ENCODE data around the gene PPP2R3B.

The PPP2R3B gene

GRCh38 chrX:337331-337831, 49.3 kb downstream of the PPP2R3B start:
- Histone ChIP-seq H3K27me3 (ENCODE audit: insufficient read depth, poor library complexity, severe bottlenecking) (no peaks in the 10 kb centered on the region), H3K4me3 (replicated peaks; ENCODE audit: insufficient read depth, low read length) (no peak overlapping the region), H3K27ac (replicated peaks) (no peak overlapping the region)
- no peak for DNase-seq (ENCODE audit: low read depth in 1 of 2, low spot score in 1 of 2)
- TF ChIP-seq GABPA (IDR thresholded peaks at IDR 0.05; ENCODE audit: low read depth) = no peak
- TF ChIP-seq, protein P1, sequence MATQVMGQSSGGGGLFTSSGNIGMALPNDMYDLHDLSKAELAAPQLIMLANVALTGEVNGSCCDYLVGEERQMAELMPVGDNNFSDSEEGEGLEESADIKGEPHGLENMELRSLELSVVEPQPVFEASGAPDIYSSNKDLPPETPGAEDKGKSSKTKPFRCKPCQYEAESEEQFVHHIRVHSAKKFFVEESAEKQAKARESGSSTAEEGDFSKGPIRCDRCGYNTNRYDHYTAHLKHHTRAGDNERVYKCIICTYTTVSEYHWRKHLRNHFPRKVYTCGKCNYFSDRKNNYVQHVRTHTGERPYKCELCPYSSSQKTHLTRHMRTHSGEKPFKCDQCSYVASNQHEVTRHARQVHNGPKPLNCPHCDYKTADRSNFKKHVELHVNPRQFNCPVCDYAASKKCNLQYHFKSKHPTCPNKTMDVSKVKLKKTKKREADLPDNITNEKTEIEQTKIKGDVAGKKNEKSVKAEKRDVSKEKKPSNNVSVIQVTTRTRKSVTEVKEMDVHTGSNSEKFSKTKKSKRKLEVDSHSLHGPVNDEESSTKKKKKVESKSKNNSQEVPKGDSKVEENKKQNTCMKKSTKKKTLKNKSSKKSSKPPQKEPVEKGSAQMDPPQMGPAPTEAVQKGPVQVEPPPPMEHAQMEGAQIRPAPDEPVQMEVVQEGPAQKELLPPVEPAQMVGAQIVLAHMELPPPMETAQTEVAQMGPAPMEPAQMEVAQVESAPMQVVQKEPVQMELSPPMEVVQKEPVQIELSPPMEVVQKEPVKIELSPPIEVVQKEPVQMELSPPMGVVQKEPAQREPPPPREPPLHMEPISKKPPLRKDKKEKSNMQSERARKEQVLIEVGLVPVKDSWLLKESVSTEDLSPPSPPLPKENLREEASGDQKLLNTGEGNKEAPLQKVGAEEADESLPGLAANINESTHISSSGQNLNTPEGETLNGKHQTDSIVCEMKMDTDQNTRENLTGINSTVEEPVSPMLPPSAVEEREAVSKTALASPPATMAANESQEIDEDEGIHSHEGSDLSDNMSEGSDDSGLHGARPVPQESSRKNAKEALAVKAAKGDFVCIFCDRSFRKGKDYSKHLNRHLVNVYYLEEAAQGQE (IDR thresholded peaks at IDR 0.05; ENCODE audit: insufficient replicate concordance, low read depth) = no peak
- TF ChIP-seq, protein P2, sequence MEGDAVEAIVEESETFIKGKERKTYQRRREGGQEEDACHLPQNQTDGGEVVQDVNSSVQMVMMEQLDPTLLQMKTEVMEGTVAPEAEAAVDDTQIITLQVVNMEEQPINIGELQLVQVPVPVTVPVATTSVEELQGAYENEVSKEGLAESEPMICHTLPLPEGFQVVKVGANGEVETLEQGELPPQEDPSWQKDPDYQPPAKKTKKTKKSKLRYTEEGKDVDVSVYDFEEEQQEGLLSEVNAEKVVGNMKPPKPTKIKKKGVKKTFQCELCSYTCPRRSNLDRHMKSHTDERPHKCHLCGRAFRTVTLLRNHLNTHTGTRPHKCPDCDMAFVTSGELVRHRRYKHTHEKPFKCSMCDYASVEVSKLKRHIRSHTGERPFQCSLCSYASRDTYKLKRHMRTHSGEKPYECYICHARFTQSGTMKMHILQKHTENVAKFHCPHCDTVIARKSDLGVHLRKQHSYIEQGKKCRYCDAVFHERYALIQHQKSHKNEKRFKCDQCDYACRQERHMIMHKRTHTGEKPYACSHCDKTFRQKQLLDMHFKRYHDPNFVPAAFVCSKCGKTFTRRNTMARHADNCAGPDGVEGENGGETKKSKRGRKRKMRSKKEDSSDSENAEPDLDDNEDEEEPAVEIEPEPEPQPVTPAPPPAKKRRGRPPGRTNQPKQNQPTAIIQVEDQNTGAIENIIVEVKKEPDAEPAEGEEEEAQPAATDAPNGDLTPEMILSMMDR (IDR thresholded peaks at IDR 0.05; ENCODE audit: insufficient read depth, low read length) = no peak
- no peak for TF ChIP-seq SPI1 (IDR thresholded peaks at IDR 0.05; ENCODE audit: borderline replicate concordance, low read depth)
- TF ChIP-seq POLR2AphosphoS5 (IDR thresholded peaks at IDR 0.05; ENCODE audit: low read depth) = no peak

DNA sequence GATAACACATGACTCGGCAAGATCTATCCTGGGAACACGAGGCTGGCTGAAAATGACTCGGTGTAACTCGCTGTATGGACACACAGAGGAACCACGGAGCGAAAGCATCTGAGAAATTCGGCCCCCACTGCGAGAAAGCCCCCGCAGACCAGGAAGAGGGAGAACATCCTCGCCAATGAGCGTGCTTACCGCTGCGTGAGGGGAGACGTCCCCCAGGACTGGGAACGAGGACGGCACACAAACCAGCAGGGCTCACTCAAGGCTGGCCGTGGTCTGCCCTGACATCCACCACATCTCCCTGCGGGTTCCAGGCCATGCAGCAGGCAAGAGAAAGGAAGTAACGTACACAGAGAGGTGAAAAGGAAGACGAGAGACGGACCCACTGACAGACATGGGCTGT, 50.5 kb downstream of the PPP2R3B start:
- TF ChIP-seq, protein P2 (IDR thresholded peaks at IDR 0.05; ENCODE audit: insufficient read depth, low read length) = no peak
- TF ChIP-seq SPI1 (IDR thresholded peaks at IDR 0.05; ENCODE audit: borderline replicate concordance, low read depth) = no peak
- TF ChIP-seq GABPA (IDR thresholded peaks at IDR 0.05; ENCODE audit: low read depth) = no peak
- no peak for TF ChIP-seq POLR2AphosphoS5 (IDR thresholded peaks at IDR 0.05; ENCODE audit: low read depth)
- TF ChIP-seq, protein P1 (IDR thresholded peaks at IDR 0.05; ENCODE audit: insufficient replicate concordance, low read depth) = no peak
- H3K27me3 ChIP-seq (ENCODE audit: insufficient read depth, poor library complexity, severe bottlenecking) = peaks cover 3% of the 10 kb centered on the region
- no peak overlapping the region for H3K4me3 ChIP-seq (replicated peaks; ENCODE audit: insufficient read depth, low read length)
- no peak for DNase-seq (ENCODE audit: low read depth in 1 of 2, low spot score in 1 of 2)
- no peak overlapping the region for H3K27ac ChIP-seq (replicated peaks)

DNA sequence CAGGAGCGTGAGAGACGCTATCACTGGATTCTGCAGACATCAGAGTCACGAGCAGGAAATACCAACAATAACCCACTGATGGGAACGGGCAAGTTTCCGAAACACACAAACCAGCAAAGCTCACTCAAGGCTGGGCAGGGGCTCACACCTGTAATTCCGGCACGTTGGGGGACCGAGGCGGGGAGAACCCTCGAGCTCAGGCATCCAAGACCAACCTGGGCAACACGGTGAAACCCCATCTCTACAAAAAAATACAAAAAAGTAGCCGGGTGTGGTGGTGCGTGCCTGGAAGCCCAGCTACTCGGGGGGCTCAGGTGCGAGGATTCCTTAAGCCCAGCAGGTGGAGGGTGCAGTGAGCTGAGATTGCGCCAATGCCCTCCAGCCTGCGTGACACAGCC, 51.0 kb downstream of the PPP2R3B start:
- no peak overlapping the region for H3K27ac ChIP-seq (replicated peaks)
- peaks cover 5% of the 10 kb centered on the region for H3K27me3 ChIP-seq (ENCODE audit: insufficient read depth, poor library complexity, severe bottlenecking)
- no peak for DNase-seq (ENCODE audit: low read depth in 1 of 2, low spot score in 1 of 2)
- TF ChIP-seq, protein P2 (IDR thresholded peaks at IDR 0.05; ENCODE audit: insufficient read depth, low read length) = no peak
- TF ChIP-seq GABPA (IDR thresholded peaks at IDR 0.05; ENCODE audit: low read depth) (no peak), POLR2AphosphoS5 (IDR thresholded peaks at IDR 0.05; ENCODE audit: low read depth) (no peak)
- TF ChIP-seq, protein P1 (IDR thresholded peaks at IDR 0.05; ENCODE audit: insufficient replicate concordance, low read depth) = no peak
- no peak overlapping the region for H3K4me3 ChIP-seq (replicated peaks; ENCODE audit: insufficient read depth, low read length)

All from HL-60 (cell line).